ENCODE measurements around the gene PHOSPHO1.
"Not testable (repeated sequence)": the region's sequence is repeated elsewhere in the genome, so short reads cannot be mapped to it uniquely, and the experiment has no call there.

PHOSPHO1 gene

GRCh38 chr17:49191409-49191916 is 39.1 kb downstream of the PHOSPHO1 start:
- no peak for DNase-seq

GRCh38 chr17:49190932-49191331 is 39.7 kb downstream of the PHOSPHO1 start:
- DNase-seq: no peak

GRCh38 chr17:49187301-49187700 is 43.3 kb downstream of the PHOSPHO1 start:
- no peak for DNase-seq

GRCh38 chr17:49185381-49185780 is 45.2 kb downstream of the PHOSPHO1 start:
- not testable (repeated sequence) for DNase-seq

GRCh38 chr17:49184522-49184921 is 46.1 kb downstream of the PHOSPHO1 start:
- DNase-seq: not testable (repeated sequence)

- no peak for DNase-seq
Measured at GRCh38 chr17:49183801-49184200, 46.8 kb downstream of the PHOSPHO1 start.

GRCh38 chr17:49183341-49183740 is 47.2 kb downstream of the PHOSPHO1 start:
- DNase-seq: no peak

- no peak for DNase-seq
Measured at GRCh38 chr17:49180998-49181635, 49.5 kb downstream of the PHOSPHO1 start.

GRCh38 chr17:49180303-49180702 is 50.3 kb downstream of the PHOSPHO1 start:
- no peak for DNase-seq

- DNase-seq: not testable (repeated sequence)
Measured at GRCh38 chr17:49175978-49176377, 54.6 kb downstream of the PHOSPHO1 start.
